ENCODE data around the gene CPS1. TPM values are rescaled to one million over a fixed set of nuclear protein-coding genes. Genes with fewer than 3 reads are reported as not detected.

The CPS1 gene
- 1.2 and 1.4 TPM in 2 replicates for total RNA-seq

- intact Hi-C loops (cut with micrococcal nuclease), result no loop called here
- H3K4me3 Mint-ChIP-seq (ENCODE audit: low read depth), result no peak within 1 kb of the TSS
- H3K27me3 Mint-ChIP-seq (ENCODE audit: low read depth), result peaks cover 2% of the 10 kb centered on the region
- H3K4me1 Mint-ChIP-seq (ENCODE audit: low read depth), result no peaks in the 10 kb centered on the region
- H3K36me3 Mint-ChIP-seq (ENCODE audit: low read depth), result no peaks in the 10 kb centered on the region
- H3K27ac Mint-ChIP-seq, result no peak within 1 kb of the TSS
- DNase-seq (ENCODE audit: low spot score), result no peak
- no peaks in the 10 kb centered on the region for H3K9me3 Mint-ChIP-seq
These were observed at the start of gene CPS1 for GRCh38 chr2:210556329-210556980. Gene CPS1, plus strand, starts transcription at chr2:210556599. Its CDS starts 135 bp downstream, at chr2:210556734.

- Mint-ChIP-seq H3K27me3 (ENCODE audit: low read depth) (no peaks in the 10 kb centered on the region), H3K27ac (no peak overlapping the region), H3K4me3 (ENCODE audit: low read depth) (no peak overlapping the region), H3K9me3 (no peaks in the 10 kb centered on the region), H3K4me1 (ENCODE audit: low read depth) (peaks cover 4% of the 10 kb centered on the region), H3K36me3 (ENCODE audit: low read depth) (no peaks in the 10 kb centered on the region)
- no peak for DNase-seq (ENCODE audit: low spot score)
- intact Hi-C loops (cut with micrococcal nuclease), result no loop called here
These were observed 40.5 kb upstream of the CPS1 start for GRCh38 chr2:210515911-210516310.

GRCh38 chr2:210517264-210517663 lies 39.1 kb upstream of the CPS1 start:
- intact Hi-C loops (cut with micrococcal nuclease), result no loop called here
- Mint-ChIP-seq H3K36me3 (ENCODE audit: low read depth) (no peaks in the 10 kb centered on the region), H3K27ac (no peak overlapping the region), H3K4me3 (ENCODE audit: low read depth) (no peak overlapping the region), H3K4me1 (ENCODE audit: low read depth) (peaks cover 4% of the 10 kb centered on the region), H3K27me3 (ENCODE audit: low read depth) (no peaks in the 10 kb centered on the region), H3K9me3 (no peaks in the 10 kb centered on the region)
- no peak for DNase-seq (ENCODE audit: low spot score)

GRCh38 chr2:210519594-210519993 lies 36.8 kb upstream of the CPS1 start:
- Mint-ChIP-seq H3K9me3 (no peaks in the 10 kb centered on the region), H3K27ac (no peak overlapping the region), H3K4me3 (ENCODE audit: low read depth) (no peak overlapping the region), H3K27me3 (ENCODE audit: low read depth) (no peaks in the 10 kb centered on the region), H3K4me1 (ENCODE audit: low read depth) (peaks cover 4% of the 10 kb centered on the region), H3K36me3 (ENCODE audit: low read depth) (no peaks in the 10 kb centered on the region)
- intact Hi-C loops (cut with micrococcal nuclease), result no loop called here
- DNase-seq (ENCODE audit: low spot score), result no peak

DNA sequence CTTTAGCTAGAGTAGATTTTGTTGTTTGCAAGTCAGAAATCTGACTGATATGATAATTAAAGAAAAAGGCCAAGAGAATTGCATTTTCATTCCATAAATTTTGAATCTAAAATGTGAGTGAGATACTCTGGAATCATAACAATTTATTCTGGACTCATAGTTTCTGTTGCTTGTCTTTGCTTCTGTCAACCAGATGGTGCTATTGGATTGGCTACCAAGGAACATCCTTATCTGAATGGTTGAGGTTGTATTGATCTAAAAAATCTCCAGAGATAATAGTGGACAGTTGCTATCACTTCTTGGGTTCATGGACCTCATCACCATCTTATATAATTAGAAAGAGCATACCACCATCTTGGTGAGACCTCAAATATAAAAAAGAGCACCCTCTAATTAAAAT lies 34.0 kb upstream of the CPS1 start:
- Mint-ChIP-seq H3K4me1 (ENCODE audit: low read depth) (peaks cover 4% of the 10 kb centered on the region), H3K4me3 (ENCODE audit: low read depth) (no peak overlapping the region), H3K9me3 (no peaks in the 10 kb centered on the region), H3K27me3 (ENCODE audit: low read depth) (peaks cover 3% of the 10 kb centered on the region), H3K36me3 (ENCODE audit: low read depth) (no peaks in the 10 kb centered on the region), H3K27ac (no peak overlapping the region)
- DNase-seq (ENCODE audit: low spot score), result no peak
- intact Hi-C loops (cut with micrococcal nuclease), result no loop called here

DNA sequence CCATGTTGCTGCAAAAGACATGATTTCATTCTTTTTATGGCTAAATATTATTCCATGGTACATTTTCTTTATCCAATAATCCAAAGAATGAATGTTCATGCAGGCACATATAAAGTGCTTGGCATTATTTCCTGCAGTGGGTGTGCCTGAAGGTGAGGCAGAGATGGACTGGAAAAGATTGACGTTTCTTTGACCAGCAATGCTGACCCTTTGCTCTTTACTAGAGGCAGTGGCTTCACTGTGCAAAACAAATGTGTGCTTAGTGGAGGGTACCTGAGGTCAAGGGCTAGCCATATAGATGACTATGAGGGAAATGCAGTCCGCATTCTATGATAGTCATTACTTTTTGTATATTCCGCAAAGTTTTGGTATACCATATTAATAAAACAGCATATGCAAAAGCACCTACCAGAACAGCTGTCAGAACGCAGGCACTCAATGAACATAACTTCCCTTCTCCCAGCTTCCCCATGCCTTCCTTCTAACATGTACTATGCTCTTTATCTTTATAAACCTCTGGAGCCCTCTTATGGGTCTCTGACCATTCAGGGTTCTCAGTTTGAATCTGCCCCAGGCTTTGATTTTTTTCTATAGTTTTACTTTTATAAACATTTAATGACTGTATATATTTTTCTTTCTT lies 32.6 kb upstream of the CPS1 start:
- no peaks in the 10 kb centered on the region for H3K9me3 Mint-ChIP-seq
- H3K27ac Mint-ChIP-seq, result no peak overlapping the region
- no peak for DNase-seq (ENCODE audit: low spot score)
- H3K36me3 Mint-ChIP-seq (ENCODE audit: low read depth), result no peaks in the 10 kb centered on the region
- peaks cover 4% of the 10 kb centered on the region for H3K4me1 Mint-ChIP-seq (ENCODE audit: low read depth)
- intact Hi-C loops (cut with micrococcal nuclease), result no loop called here
- peaks cover 3% of the 10 kb centered on the region for H3K27me3 Mint-ChIP-seq (ENCODE audit: low read depth)
- no peak overlapping the region for H3K4me3 Mint-ChIP-seq (ENCODE audit: low read depth)

DNA sequence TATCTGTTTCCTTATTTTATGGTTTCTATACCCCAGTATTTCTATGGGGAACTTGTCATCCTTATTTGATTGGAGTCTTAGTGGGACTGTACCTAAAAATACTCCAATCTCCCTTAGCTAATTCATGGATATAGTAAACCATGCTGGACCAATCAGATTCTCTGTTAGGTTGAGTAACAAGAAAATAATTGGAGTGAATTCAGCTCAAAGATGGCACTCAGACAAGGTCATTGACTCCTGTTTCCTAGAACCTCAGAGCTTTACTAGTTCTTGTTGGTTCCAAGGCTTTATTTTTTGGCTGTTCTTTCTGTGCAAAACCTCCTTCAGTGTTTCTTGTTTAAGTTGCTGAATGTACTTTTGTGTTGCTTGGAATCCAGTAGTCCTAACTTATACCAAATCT lies 31.9 kb upstream of the CPS1 start:
- Mint-ChIP-seq H3K4me1 (ENCODE audit: low read depth) (peaks cover 2% of the 10 kb centered on the region), H3K27ac (no peak overlapping the region), H3K4me3 (ENCODE audit: low read depth) (no peak overlapping the region), H3K9me3 (no peaks in the 10 kb centered on the region), H3K36me3 (ENCODE audit: low read depth) (no peaks in the 10 kb centered on the region), H3K27me3 (ENCODE audit: low read depth) (peaks cover 3% of the 10 kb centered on the region)
- intact Hi-C loops (cut with micrococcal nuclease), result no loop called here
- no peak for DNase-seq (ENCODE audit: low spot score)

- Mint-ChIP-seq H3K36me3 (ENCODE audit: low read depth) (no peaks in the 10 kb centered on the region), H3K27ac (no peak overlapping the region), H3K4me1 (ENCODE audit: low read depth) (no peaks in the 10 kb centered on the region), H3K9me3 (no peaks in the 10 kb centered on the region), H3K4me3 (ENCODE audit: low read depth) (no peak overlapping the region), H3K27me3 (ENCODE audit: low read depth) (peaks cover 3% of the 10 kb centered on the region)
- intact Hi-C loops (cut with micrococcal nuclease), result no loop called here
- no peak for DNase-seq (ENCODE audit: low spot score)
These were observed 29.1 kb upstream of the CPS1 start for GRCh38 chr2:210527286-210527685.

GRCh38 chr2:210528716-210529115 lies 27.7 kb upstream of the CPS1 start:
- H3K36me3 Mint-ChIP-seq (ENCODE audit: low read depth), result no peaks in the 10 kb centered on the region
- H3K9me3 Mint-ChIP-seq, result no peaks in the 10 kb centered on the region
- DNase-seq (ENCODE audit: low spot score), result no peak
- H3K4me3 Mint-ChIP-seq (ENCODE audit: low read depth), result no peak overlapping the region
- intact Hi-C loops (cut with micrococcal nuclease), result no loop called here
- H3K4me1 Mint-ChIP-seq (ENCODE audit: low read depth), result no peaks in the 10 kb centered on the region
- no peak overlapping the region for H3K27ac Mint-ChIP-seq
- peaks cover 3% of the 10 kb centered on the region for H3K27me3 Mint-ChIP-seq (ENCODE audit: low read depth)

DNA sequence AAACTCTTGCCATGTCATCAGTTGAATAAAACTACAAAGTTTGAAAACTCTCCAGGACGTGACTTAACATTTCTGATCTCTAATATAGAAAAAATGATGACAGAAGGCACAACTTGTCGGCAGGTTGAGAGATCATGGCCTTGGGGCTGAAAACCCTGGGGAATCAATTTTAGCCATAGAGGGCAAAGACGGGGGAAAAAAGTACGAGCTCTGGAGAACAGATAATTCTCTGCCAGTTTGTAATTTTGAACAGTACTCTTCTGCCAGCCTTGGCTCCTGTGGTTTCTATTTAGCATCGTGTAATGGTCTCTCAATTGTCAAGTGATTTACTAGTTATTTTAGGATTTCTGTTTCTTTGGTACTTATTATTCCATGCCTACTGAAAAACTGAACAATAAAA lies 25.3 kb upstream of the CPS1 start:
- Mint-ChIP-seq H3K36me3 (ENCODE audit: low read depth) (no peaks in the 10 kb centered on the region), H3K4me1 (ENCODE audit: low read depth) (no peaks in the 10 kb centered on the region), H3K9me3 (no peaks in the 10 kb centered on the region), H3K27ac (no peak overlapping the region), H3K27me3 (ENCODE audit: low read depth) (no peaks in the 10 kb centered on the region), H3K4me3 (ENCODE audit: low read depth) (no peak overlapping the region)
- DNase-seq (ENCODE audit: low spot score), result no peak
- intact Hi-C loops (cut with micrococcal nuclease), result no loop called here

GRCh38 chr2:210531482-210531881 lies 24.9 kb upstream of the CPS1 start:
- Mint-ChIP-seq H3K27me3 (ENCODE audit: low read depth) (no peaks in the 10 kb centered on the region), H3K4me1 (ENCODE audit: low read depth) (no peaks in the 10 kb centered on the region), H3K36me3 (ENCODE audit: low read depth) (no peaks in the 10 kb centered on the region), H3K27ac (no peak overlapping the region), H3K4me3 (ENCODE audit: low read depth) (no peak overlapping the region), H3K9me3 (no peaks in the 10 kb centered on the region)
- DNase-seq (ENCODE audit: low spot score), result no peak
- intact Hi-C loops (cut with micrococcal nuclease), result no loop called here

DNA sequence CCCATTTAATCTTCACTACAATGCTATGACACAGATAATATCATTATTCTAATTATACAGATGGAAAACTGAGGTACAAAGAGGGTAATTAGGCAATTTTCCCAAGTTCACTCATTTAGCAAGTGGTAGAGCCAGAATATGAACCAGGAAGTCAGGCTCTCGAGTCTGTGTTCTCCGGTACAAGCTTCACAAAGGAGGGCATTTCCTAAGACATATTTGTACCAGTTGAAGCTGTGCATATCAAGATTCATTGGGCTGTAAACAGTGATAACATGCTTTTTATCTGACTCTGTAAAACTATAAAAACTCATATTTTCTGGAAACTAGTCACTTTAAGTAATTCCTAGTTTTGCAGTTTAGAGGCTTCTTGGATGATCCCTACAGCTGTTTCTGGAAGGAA lies 23.0 kb upstream of the CPS1 start:
- H3K9me3 Mint-ChIP-seq, result no peaks in the 10 kb centered on the region
- H3K36me3 Mint-ChIP-seq (ENCODE audit: low read depth), result no peaks in the 10 kb centered on the region
- no peak overlapping the region for H3K4me3 Mint-ChIP-seq (ENCODE audit: low read depth)
- no peak for DNase-seq (ENCODE audit: low spot score)
- H3K4me1 Mint-ChIP-seq (ENCODE audit: low read depth), result no peaks in the 10 kb centered on the region
- no peaks in the 10 kb centered on the region for H3K27me3 Mint-ChIP-seq (ENCODE audit: low read depth)
- no peak overlapping the region for H3K27ac Mint-ChIP-seq
- intact Hi-C loops (cut with micrococcal nuclease), result no loop called here

GRCh38 chr2:210534879-210535278 lies 21.5 kb upstream of the CPS1 start:
- intact Hi-C loops (cut with micrococcal nuclease), result no loop called here
- no peaks in the 10 kb centered on the region for H3K36me3 Mint-ChIP-seq (ENCODE audit: low read depth)
- no peak overlapping the region for H3K4me3 Mint-ChIP-seq (ENCODE audit: low read depth)
- H3K4me1 Mint-ChIP-seq (ENCODE audit: low read depth), result no peaks in the 10 kb centered on the region
- H3K9me3 Mint-ChIP-seq, result no peaks in the 10 kb centered on the region
- no peaks in the 10 kb centered on the region for H3K27me3 Mint-ChIP-seq (ENCODE audit: low read depth)
- no peak for DNase-seq (ENCODE audit: low spot score)
- no peak overlapping the region for H3K27ac Mint-ChIP-seq
